Measurements from ENCODE around the gene TBC1D4. TPM values are rescaled to one million over a fixed set of nuclear protein-coding genes. Genes with fewer than 3 reads are reported as not detected.

The TBC1D4 gene
- total RNA-seq, 2 experiments from 2014 or later = 8.0 to 10.1 TPM

DNA sequence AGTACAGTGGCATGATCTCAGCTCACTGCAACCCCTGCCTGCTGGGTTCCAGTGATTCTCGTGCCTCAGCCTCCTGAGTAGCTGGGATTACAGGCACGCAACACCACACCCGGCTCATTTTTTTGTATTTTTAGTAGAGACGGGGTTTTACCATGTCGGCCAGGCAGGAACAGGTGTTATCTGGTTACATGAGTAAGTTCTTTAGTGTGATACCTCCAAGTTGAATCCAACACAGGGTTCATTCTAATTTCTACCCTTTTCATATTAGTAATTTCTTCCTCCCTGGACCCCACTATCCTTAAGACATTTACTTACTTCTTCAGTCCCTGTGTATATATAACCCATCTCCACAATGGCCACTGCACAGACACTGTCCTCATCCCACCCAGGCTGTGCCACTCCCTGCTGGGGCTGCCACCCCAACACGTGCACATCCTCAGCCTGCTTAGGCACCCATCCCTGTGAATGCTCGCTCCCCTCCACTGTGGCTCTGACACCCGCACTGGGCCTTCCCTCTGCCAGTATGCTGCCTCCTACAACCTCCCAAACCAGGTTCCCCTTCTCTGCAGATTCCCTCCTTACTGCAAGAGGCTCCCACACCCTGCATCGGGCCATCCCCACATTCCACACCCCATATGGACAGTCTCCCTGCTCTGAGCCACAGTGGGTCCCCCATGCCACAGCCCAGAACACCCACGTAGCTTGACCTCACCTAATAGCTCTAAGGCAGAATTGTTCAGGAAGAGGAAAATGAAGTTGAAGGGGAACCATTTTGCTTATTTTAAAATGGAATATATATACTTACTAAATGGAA, 147.1 kb downstream of the TBC1D4 start:
- Mint-ChIP-seq H3K9me3 (no peaks in the 10 kb centered on the region), H3K4me3 (no peak overlapping the region), H3K27me3 (peaks cover 5% of the 10 kb centered on the region), H3K36me3 (ENCODE audit: low read depth) (no peaks in the 10 kb centered on the region), H3K27ac (no peak overlapping the region), H3K4me1 (no peaks in the 10 kb centered on the region)
- DNase-seq = no peak
- ChIA-PET POLR2A (no interaction called here), CTCF (no interaction called here)

DNA sequence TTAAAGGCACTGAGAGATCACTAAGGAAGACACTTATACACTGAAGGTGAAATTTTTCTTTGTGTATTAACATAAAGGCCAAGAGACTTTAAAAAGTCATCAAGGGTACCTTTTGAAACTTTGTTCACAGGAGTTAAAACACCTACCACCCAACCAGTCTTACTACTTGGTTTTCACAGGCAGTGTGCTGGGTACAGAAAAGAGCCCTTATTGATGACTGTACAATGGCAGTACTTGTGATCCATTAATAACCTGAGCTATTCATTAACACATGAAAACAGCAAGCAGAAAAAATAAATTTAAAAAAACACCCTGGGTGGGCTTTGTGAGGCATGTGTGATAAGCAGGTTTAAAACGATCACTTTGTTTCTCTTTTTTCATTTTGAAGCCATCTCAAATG, 148.9 kb downstream of the TBC1D4 start:
- no peaks in the 10 kb centered on the region for H3K36me3 Mint-ChIP-seq (ENCODE audit: low read depth)
- DNase-seq = no peak
- no peak overlapping the region for H3K27ac Mint-ChIP-seq
- no peak overlapping the region for H3K4me3 Mint-ChIP-seq
- ChIA-PET POLR2A (no interaction called here), CTCF (no interaction called here)
- peaks cover 15% of the 10 kb centered on the region for H3K27me3 Mint-ChIP-seq
- no peaks in the 10 kb centered on the region for H3K4me1 Mint-ChIP-seq
- no peaks in the 10 kb centered on the region for H3K9me3 Mint-ChIP-seq

- H3K4me3 Mint-ChIP-seq = no peak overlapping the region
- CTCF ChIA-PET = interaction anchor here (1.6 kb wide), 1 partner anchor 40 kb away, joined by 4 read pairs; no protein-coding TSS in a partner anchor
- H3K9me3 Mint-ChIP-seq = no peaks in the 10 kb centered on the region
- H3K4me1 Mint-ChIP-seq = peaks cover 7% of the 10 kb centered on the region
- H3K36me3 Mint-ChIP-seq (ENCODE audit: low read depth) = no peaks in the 10 kb centered on the region
- POLR2A ChIA-PET = no interaction called here
- no peak overlapping the region for H3K27ac Mint-ChIP-seq
- H3K27me3 Mint-ChIP-seq = peaks cover 15% of the 10 kb centered on the region
- no peak for DNase-seq
Observed at GRCh38 chr13:75331792-75332349, 150.1 kb downstream of the TBC1D4 start.

GRCh38 chr13:75330770-75331169, 151.2 kb downstream of the TBC1D4 start:
- no peak overlapping the region for H3K27ac Mint-ChIP-seq
- H3K9me3 Mint-ChIP-seq = no peaks in the 10 kb centered on the region
- H3K4me1 Mint-ChIP-seq = peaks cover 18% of the 10 kb centered on the region
- no peak overlapping the region for H3K4me3 Mint-ChIP-seq
- POLR2A ChIA-PET = no interaction called here
- no peak for DNase-seq
- H3K27me3 Mint-ChIP-seq = peaks cover 15% of the 10 kb centered on the region
- no peaks in the 10 kb centered on the region for H3K36me3 Mint-ChIP-seq (ENCODE audit: low read depth)
- CTCF ChIA-PET = interaction anchor here (1.0 to 1.6 kb wide), 2 partner anchors 27 to 41 kb away, joined by 3 to 4 read pairs; no protein-coding TSS in a partner anchor

GRCh38 chr13:75329723-75330122, 152.2 kb downstream of the TBC1D4 start:
- Mint-ChIP-seq H3K9me3 (no peaks in the 10 kb centered on the region), H3K27ac (no peak overlapping the region), H3K27me3 (peaks cover 11% of the 10 kb centered on the region), H3K4me3 (no peak overlapping the region), H3K36me3 (ENCODE audit: low read depth) (no peaks in the 10 kb centered on the region), H3K4me1 (peaks cover 21% of the 10 kb centered on the region)
- ChIA-PET CTCF (interaction anchor here (1.0 kb wide), 1 partner anchor 28 kb away, joined by 3 read pairs; no protein-coding TSS in a partner anchor), POLR2A (no interaction called here)
- no peak for DNase-seq

DNA sequence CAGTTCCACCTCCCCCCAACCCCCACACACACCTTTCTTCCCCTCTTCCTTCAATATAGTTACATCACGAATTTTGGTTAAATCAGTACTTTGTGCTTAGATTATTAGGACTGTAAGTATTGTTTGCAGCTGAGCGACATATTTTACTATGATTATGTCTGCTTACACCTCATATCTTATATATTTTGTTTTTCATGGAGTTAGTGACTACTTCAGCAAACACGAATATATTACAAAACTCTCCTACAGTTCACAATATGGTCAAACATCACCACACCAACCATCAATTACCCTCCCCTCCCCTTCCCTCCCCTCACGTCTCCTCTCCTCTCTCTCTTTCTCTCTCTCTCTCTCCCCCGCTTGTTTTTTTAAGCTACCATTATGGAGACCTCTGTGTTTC, 152.9 kb downstream of the TBC1D4 start:
- DNase-seq = no peak
- ChIA-PET CTCF (no interaction called here), POLR2A (no interaction called here)
- Mint-ChIP-seq H3K4me1 (peaks cover 26% of the 10 kb centered on the region), H3K9me3 (no peaks in the 10 kb centered on the region), H3K36me3 (ENCODE audit: low read depth) (no peaks in the 10 kb centered on the region), H3K27me3 (peaks cover 11% of the 10 kb centered on the region), H3K27ac (no peak overlapping the region), H3K4me3 (no peak overlapping the region)

GRCh38 chr13:75327135-75327510, 154.8 kb downstream of the TBC1D4 start:
- Mint-ChIP-seq H3K27ac (peak overlapping the region; percentile 87), H3K27me3 (peaks cover 11% of the 10 kb centered on the region), H3K4me1 (peaks cover 34% of the 10 kb centered on the region), H3K4me3 (peak overlapping the region; percentile 83), H3K36me3 (ENCODE audit: low read depth) (no peaks in the 10 kb centered on the region), H3K9me3 (no peaks in the 10 kb centered on the region)
- DNase-seq = no peak
- CTCF ChIA-PET = interaction anchor here (0.8 to 2.4 kb wide), 9 partner anchors 10 to 155 kb away, joined by 3 to 22 read pairs (median 6); partner anchors contain the start of gene TBC1D4
- POLR2A ChIA-PET = interaction anchor here (1.0 to 3.0 kb wide), 11 partner anchors 10 to 1553 kb away, joined by 3 to 39 read pairs (median 4); partner anchors contain the start of gene COMMD6

GRCh38 chr13:75326173-75327134, 155.5 kb downstream of the TBC1D4 start:
- Mint-ChIP-seq H3K36me3 (ENCODE audit: low read depth) (no peaks in the 10 kb centered on the region), H3K27ac (peak overlapping the region; percentile 87), H3K4me3 (peak overlapping the region; percentile 83), H3K4me1 (peaks cover 40% of the 10 kb centered on the region), H3K27me3 (peaks cover 11% of the 10 kb centered on the region), H3K9me3 (no peaks in the 10 kb centered on the region)
- ChIA-PET CTCF (interaction anchor here (0.6 to 2.4 kb wide), 10 partner anchors 9 to 1559 kb away, joined by 3 to 22 read pairs (median 6); partner anchors contain the start of gene TBC1D4), POLR2A (interaction anchor here (0.7 to 3.0 kb wide), 14 partner anchors 9 to 1553 kb away, joined by 3 to 39 read pairs (median 4); partner anchors contain the start of gene COMMD6)
- DNase-seq = peak; percentile 53

GRCh38 chr13:75325711-75326110, 156.3 kb downstream of the TBC1D4 start:
- CTCF ChIA-PET = interaction anchor here (1.1 to 2.4 kb wide), 8 partner anchors 8 to 1560 kb away, joined by 3 to 22 read pairs (median 6); partner anchors contain the start of gene TBC1D4
- Mint-ChIP-seq H3K36me3 (ENCODE audit: low read depth) (peaks cover 3% of the 10 kb centered on the region), H3K27ac (peak overlapping the region; percentile 87), H3K9me3 (no peaks in the 10 kb centered on the region), H3K27me3 (peaks cover 11% of the 10 kb centered on the region), H3K4me1 (peaks cover 44% of the 10 kb centered on the region), H3K4me3 (peak overlapping the region; percentile 83)
- DNase-seq = no peak
- POLR2A ChIA-PET = interaction anchor here (1.0 to 3.0 kb wide), 8 partner anchors 8 to 1554 kb away, joined by 3 to 39 read pairs (median 6); partner anchors contain the start of gene COMMD6

DNA sequence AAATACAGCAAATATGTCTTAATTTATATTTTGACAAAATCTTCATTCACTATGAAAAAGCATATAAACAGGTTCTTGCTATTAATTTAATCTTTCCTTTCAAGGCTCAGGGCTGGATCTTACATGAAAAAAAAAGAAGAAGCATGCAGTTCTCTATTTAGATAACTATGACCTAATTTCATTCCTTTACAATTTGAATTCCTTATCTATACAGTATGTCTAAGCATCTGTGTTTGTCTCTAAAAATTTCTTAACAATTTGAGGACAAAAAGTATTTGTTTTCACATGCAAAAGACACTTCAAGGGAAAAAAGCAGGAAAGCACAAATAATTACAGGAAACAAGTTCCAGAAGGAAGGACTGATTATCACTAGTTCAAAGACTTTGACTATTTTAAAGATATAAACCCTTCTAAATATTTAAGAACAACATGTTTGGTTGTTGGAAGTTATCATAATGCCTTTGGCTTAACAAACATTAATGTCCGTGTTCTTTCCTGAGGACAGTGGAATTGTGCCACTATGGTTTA, 157.5 kb downstream of the TBC1D4 start:
- no peak for DNase-seq
- Mint-ChIP-seq H3K36me3 (ENCODE audit: low read depth) (peaks cover 3% of the 10 kb centered on the region), H3K9me3 (no peaks in the 10 kb centered on the region), H3K27ac (peak overlapping the region; percentile 58), H3K27me3 (peaks cover 9% of the 10 kb centered on the region), H3K4me1 (peaks cover 46% of the 10 kb centered on the region), H3K4me3 (peak overlapping the region; percentile 63)
- ChIA-PET POLR2A (no interaction called here), CTCF (no interaction called here)

GRCh38 chr13:75321084-75321483, 160.9 kb downstream of the TBC1D4 start:
- H3K27me3 Mint-ChIP-seq = no peaks in the 10 kb centered on the region
- ChIA-PET POLR2A (no interaction called here), CTCF (no interaction called here)
- no peak for DNase-seq
- H3K4me1 Mint-ChIP-seq = peaks cover 61% of the 10 kb centered on the region
- peak overlapping the region; percentile 48 for H3K27ac Mint-ChIP-seq
- no peak overlapping the region for H3K4me3 Mint-ChIP-seq
- H3K36me3 Mint-ChIP-seq (ENCODE audit: low read depth) = peaks cover 3% of the 10 kb centered on the region
- no peaks in the 10 kb centered on the region for H3K9me3 Mint-ChIP-seq

DNA sequence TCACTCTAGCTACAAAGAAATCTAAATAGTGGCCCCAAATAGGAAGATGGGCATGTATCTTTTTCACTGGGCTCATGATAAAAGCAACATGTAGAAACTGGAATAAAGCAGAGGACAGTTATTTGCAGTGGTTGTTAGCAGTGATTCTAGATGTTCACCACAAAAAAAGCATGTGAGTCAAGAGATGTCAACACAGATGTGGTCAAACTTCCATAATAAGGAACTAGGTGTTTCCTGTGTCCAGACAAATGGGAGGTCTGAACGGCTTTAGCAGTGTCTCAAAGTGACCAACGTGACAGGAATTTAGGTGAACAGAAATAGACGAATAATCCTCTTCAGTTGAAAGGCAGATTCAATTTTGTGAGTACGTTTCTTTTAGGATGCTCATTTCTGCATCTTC, 162.7 kb downstream of the TBC1D4 start:
- peaks cover 51% of the 10 kb centered on the region for H3K4me1 Mint-ChIP-seq

More for the DNA sequence above, 162.7 kb downstream of the TBC1D4 start:
- DNase-seq = no peak
- CTCF ChIA-PET = no interaction called here
- peak overlapping the region; percentile 1 for H3K27ac Mint-ChIP-seq
- H3K36me3 Mint-ChIP-seq (ENCODE audit: low read depth) = peaks cover 3% of the 10 kb centered on the region
- H3K9me3 Mint-ChIP-seq = no peaks in the 10 kb centered on the region
- POLR2A ChIA-PET = no interaction called here
- no peak overlapping the region for H3K4me3 Mint-ChIP-seq
- H3K27me3 Mint-ChIP-seq = no peaks in the 10 kb centered on the region

All from activated CD4-positive, alpha-beta memory T cell treated with anti-CD3 and anti-CD28 coated beads, Interleukin-2, amount 10 ng/mL, durations not matched to agents 7 days and 5 days (primary cell).